Measurements from ENCODE around the gene RNASE8.

RNASE8 gene

GRCh38 chr14:21070083-21070609 is 12.5 kb downstream of the RNASE8 start, which contains the start of gene ARHGEF40:
Gene ARHGEF40 (plus strand): TSS chr14:21070304. CDS start chr14:21070397, 93 bp downstream.
- Histone ChIP-seq H3K27me3 (ENCODE audit: low read depth, low read length) (peaks cover 36% of the 10 kb centered on the region), H3K79me2 (ENCODE audit: low read length) (no peaks in the 10 kb centered on the region), H2AFZ (ENCODE audit: low read depth, low read length) (peak within 1 kb of the TSS; percentile 73), H3K9ac (ENCODE audit: low read length) (peak within 1 kb of the TSS; percentile 89), H3K36me3 (replicated peaks; ENCODE audit: low read depth, low read length) (no peaks in the 10 kb centered on the region), H4K20me1 (ENCODE audit: insufficient read depth, low read length) (no peaks in the 10 kb centered on the region), H3K4me2 (ENCODE audit: low read length) (peak within 1 kb of the TSS; percentile 93), H3K4me3 (ENCODE audit: low read length) (peak within 1 kb of the TSS; percentile 84), H3K9me3 (ENCODE audit: insufficient read depth, low read length) (no peaks in the 10 kb centered on the region), H3K27ac (ENCODE audit: low read length) (peak within 1 kb of the TSS; percentile 65), H3K4me1 (ENCODE audit: low read length) (peaks cover 38% of the 10 kb centered on the region)
- no peak for TF ChIP-seq CTCF (IDR thresholded peaks at IDR 0.05; ENCODE audit: low read depth, low read length)
- no peak for TF ChIP-seq EZH2phosphoT487 (IDR thresholded peaks at IDR 0.05; ENCODE audit: low read depth)

DNA sequence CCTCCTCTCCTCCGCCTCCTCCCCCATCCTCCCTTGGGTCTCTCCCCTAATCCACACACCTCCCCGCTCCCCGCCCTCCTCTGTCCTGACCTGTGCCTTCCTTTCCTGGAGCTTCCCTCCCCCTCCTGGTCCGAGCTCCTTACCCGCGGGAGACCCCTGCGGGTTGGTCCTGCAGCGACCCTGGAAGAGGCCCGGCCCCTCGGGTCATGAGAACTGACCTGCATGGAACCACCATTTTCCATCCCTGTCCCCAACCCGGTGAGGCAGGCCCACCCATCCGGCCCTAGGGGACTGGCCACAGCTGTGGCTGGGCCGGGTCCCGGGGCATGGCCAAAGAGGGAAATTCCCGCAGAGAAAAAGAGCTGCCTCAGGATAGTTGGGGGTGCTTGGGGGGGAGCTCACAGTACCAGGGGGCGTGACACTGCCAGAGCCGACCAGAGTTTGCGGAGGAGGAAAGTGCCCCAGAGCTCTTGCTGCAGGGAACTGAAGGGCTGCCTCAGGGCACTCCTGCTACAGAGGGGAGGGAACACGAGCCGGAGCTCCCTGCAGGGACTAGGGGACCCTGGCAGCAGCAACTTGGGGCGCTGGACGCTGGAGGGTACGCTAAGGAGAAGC is 13.1 kb downstream of the RNASE8 start:
- Histone ChIP-seq H3K4me2 (ENCODE audit: low read length) (peak overlapping the region; percentile 93), H3K9ac (ENCODE audit: low read length) (peak overlapping the region; percentile 89), H3K27me3 (ENCODE audit: low read depth, low read length) (peaks cover 30% of the 10 kb centered on the region), H3K4me3 (ENCODE audit: low read length) (peak overlapping the region; percentile 84), H3K79me2 (ENCODE audit: low read length) (no peaks in the 10 kb centered on the region), H3K4me1 (ENCODE audit: low read length) (peaks cover 38% of the 10 kb centered on the region), H4K20me1 (ENCODE audit: insufficient read depth, low read length) (no peaks in the 10 kb centered on the region), H3K9me3 (ENCODE audit: insufficient read depth, low read length) (no peaks in the 10 kb centered on the region), H2AFZ (ENCODE audit: low read depth, low read length) (no peak overlapping the region), H3K36me3 (replicated peaks; ENCODE audit: low read depth, low read length) (no peaks in the 10 kb centered on the region), H3K27ac (ENCODE audit: low read length) (peak overlapping the region; percentile 65)
- TF ChIP-seq CTCF (IDR thresholded peaks at IDR 0.05; ENCODE audit: low read depth, low read length): no peak
- no peak for TF ChIP-seq EZH2phosphoT487 (IDR thresholded peaks at IDR 0.05; ENCODE audit: low read depth)

- Histone ChIP-seq H3K79me2 (ENCODE audit: low read length) (no peaks in the 10 kb centered on the region), H3K9ac (ENCODE audit: low read length) (peak overlapping the region; percentile 89), H3K27ac (ENCODE audit: low read length) (peak overlapping the region; percentile 65), H3K9me3 (ENCODE audit: insufficient read depth, low read length) (no peaks in the 10 kb centered on the region), H3K36me3 (replicated peaks; ENCODE audit: low read depth, low read length) (no peaks in the 10 kb centered on the region), H3K4me3 (ENCODE audit: low read length) (peak overlapping the region; percentile 84), H3K4me2 (ENCODE audit: low read length) (peak overlapping the region; percentile 93), H4K20me1 (ENCODE audit: insufficient read depth, low read length) (no peaks in the 10 kb centered on the region), H3K4me1 (ENCODE audit: low read length) (peaks cover 37% of the 10 kb centered on the region), H2AFZ (ENCODE audit: low read depth, low read length) (no peak overlapping the region; the same call in 1 of the 2 replicates), H3K27me3 (ENCODE audit: low read depth, low read length) (peaks cover 27% of the 10 kb centered on the region)
- TF ChIP-seq EZH2phosphoT487 (IDR thresholded peaks at IDR 0.05; ENCODE audit: low read depth) (no peak), CTCF (IDR thresholded peaks at IDR 0.05; ENCODE audit: low read depth, low read length) (no peak)
Observed at GRCh38 chr14:21071225-21072030, 13.8 kb downstream of the RNASE8 start.

DNA sequence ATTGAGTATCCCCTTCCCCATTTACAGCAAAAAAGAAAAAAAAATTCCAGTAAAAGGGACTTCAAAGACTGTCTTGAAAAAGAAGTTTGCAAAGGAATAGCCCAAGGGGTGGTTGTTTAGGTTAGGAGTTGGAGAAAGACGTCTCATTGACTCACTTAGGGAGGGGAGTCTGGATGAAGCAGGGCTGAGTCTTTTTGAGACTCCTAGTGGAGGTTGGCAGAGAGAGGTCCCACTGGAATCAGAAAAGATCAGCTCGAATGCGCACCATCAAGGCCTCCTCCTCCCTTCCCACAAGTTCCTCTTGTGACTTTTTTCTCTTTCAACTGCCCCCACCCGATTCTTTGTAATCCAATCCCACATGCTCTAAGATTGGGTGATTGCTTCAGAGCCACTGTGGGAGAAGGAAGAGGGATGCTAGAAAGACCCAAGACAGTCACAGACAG is 14.4 kb downstream of the RNASE8 start:
- Histone ChIP-seq H3K27me3 (ENCODE audit: low read depth, low read length) (peaks cover 23% of the 10 kb centered on the region), H3K4me3 (ENCODE audit: low read length) (peak overlapping the region; percentile 84)

More for the DNA sequence above, 14.4 kb downstream of the RNASE8 start:
- Histone ChIP-seq H3K36me3 (replicated peaks; ENCODE audit: low read depth, low read length) (no peaks in the 10 kb centered on the region), H3K4me2 (ENCODE audit: low read length) (peak overlapping the region; percentile 93), H3K9ac (ENCODE audit: low read length) (peak overlapping the region; percentile 78), H3K79me2 (ENCODE audit: low read length) (no peaks in the 10 kb centered on the region), H3K27ac (ENCODE audit: low read length) (peak overlapping the region; percentile 60), H4K20me1 (ENCODE audit: insufficient read depth, low read length) (no peaks in the 10 kb centered on the region), H3K4me1 (ENCODE audit: low read length) (peaks cover 31% of the 10 kb centered on the region), H3K9me3 (ENCODE audit: insufficient read depth, low read length) (no peaks in the 10 kb centered on the region), H2AFZ (ENCODE audit: low read depth, low read length) (no peak overlapping the region)
- no peak for TF ChIP-seq EZH2phosphoT487 (IDR thresholded peaks at IDR 0.05; ENCODE audit: low read depth)
- TF ChIP-seq CTCF (IDR thresholded peaks at IDR 0.05; ENCODE audit: low read depth, low read length): no peak

Measured in OCI-LY3 (cell line).